Brain microvascular endothelial cell (primary cell): Measurements from ENCODE around the gene CTPS1.

Source experiments
- DNase-seq: peaks from one replicate; pipeline ENCODE4 v3.0.0-alpha.2; 2020
- H3K27ac ChIP-seq: fragments of 250-450 bp; sonication (Bioruptor Pico); 2 replicates; pipeline ENCODE4 v1.5.1; 2020; ENCODE audit warnings: mild to moderate bottlenecking, moderate library complexity
- H3K27me3 ChIP-seq: fragments of 250-450 bp; sonication (Bioruptor Pico); replicated peaks from 2 replicates; pipeline ENCODE4 v1.5.1; 2020; ENCODE audit warnings: mild to moderate bottlenecking
- H3K36me3 ChIP-seq: fragments of 250-450 bp; sonication (Bioruptor Pico); replicated peaks from 2 replicates; pipeline ENCODE4 v1.5.1; 2020; ENCODE audit warnings: mild to moderate bottlenecking
- H3K4me3 ChIP-seq: 2 replicates; pipeline ENCODE4 v1.5.1; 2011; ENCODE audit warnings: low read depth, mild to moderate bottlenecking, control low read depth, low read length, moderate library complexity
- in situ Hi-C: cut with HindIII; loops from 2 replicates; pipeline ENCODE4 v1.10.0; 2017; ENCODE audit warnings: low sequenced_read_pairs, low pct_ligation_motif_present
- TF ChIP-seq, protein P1 (sequence below): IDR thresholded peaks from 2 replicates; pipeline ENCODE4 v1.5.1; 2011; ENCODE audit warnings: low read depth, mild to moderate bottlenecking, moderate library complexity, low read length, control low read depth, inconsistent platforms; ENCODE audit errors: missing control alignments

CTPS1 gene

DNA sequence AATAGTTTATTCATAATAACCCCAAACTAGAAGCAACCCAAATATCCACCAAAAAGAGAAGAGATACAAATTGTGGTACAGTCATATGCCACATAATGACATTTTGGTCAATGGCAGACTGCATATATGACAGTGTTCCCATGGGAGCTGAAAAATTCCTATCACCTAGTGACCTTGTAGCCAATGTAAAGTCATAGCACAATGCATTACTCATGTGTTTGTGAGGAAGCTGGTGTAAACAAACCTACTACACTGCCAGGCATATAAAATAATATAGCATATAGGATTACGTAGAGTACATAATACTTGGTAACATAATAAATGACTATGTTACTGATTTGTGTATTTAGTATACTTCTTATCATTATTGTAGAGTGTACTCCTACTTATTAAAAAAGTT, 71.5 kb downstream of the CTPS1 start:
- no peak overlapping the region for H3K4me3 ChIP-seq
- H3K27me3 ChIP-seq: no peaks in the 10 kb centered on the region
- H3K36me3 ChIP-seq: peaks cover 2% of the 10 kb centered on the region
- in situ Hi-C loops: no loop called here
- TF ChIP-seq, protein P1, sequence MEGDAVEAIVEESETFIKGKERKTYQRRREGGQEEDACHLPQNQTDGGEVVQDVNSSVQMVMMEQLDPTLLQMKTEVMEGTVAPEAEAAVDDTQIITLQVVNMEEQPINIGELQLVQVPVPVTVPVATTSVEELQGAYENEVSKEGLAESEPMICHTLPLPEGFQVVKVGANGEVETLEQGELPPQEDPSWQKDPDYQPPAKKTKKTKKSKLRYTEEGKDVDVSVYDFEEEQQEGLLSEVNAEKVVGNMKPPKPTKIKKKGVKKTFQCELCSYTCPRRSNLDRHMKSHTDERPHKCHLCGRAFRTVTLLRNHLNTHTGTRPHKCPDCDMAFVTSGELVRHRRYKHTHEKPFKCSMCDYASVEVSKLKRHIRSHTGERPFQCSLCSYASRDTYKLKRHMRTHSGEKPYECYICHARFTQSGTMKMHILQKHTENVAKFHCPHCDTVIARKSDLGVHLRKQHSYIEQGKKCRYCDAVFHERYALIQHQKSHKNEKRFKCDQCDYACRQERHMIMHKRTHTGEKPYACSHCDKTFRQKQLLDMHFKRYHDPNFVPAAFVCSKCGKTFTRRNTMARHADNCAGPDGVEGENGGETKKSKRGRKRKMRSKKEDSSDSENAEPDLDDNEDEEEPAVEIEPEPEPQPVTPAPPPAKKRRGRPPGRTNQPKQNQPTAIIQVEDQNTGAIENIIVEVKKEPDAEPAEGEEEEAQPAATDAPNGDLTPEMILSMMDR: no peak
- no peak for DNase-seq
- H3K27ac ChIP-seq: no peak overlapping the region

DNA sequence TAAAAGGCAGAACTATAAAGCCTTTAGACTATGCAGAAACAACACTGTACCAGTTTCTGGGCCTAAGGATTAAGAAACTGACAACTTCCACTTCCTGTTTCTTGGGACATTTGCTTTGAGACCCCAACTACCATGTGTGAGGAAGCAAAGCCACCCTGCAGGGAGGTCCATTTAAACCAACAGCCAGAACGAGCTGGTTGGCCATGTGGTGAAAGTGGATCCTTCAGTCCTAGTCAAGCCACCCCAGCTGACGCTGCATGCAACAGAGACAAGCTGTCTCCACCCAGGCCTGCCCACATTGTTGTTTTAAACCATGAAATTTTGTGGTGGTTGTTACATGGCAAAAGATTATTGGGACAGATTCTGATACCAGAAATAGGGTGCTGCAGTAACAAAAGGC, 73.8 kb downstream of the CTPS1 start:
- Histone ChIP-seq H3K27ac (no peak overlapping the region), H3K4me3 (no peak overlapping the region), H3K27me3 (no peaks in the 10 kb centered on the region), H3K36me3 (peaks cover under 1% of the 10 kb centered on the region)
- TF ChIP-seq, protein P1: no peak
- no peak for DNase-seq
- in situ Hi-C loops: no loop called here

DNA sequence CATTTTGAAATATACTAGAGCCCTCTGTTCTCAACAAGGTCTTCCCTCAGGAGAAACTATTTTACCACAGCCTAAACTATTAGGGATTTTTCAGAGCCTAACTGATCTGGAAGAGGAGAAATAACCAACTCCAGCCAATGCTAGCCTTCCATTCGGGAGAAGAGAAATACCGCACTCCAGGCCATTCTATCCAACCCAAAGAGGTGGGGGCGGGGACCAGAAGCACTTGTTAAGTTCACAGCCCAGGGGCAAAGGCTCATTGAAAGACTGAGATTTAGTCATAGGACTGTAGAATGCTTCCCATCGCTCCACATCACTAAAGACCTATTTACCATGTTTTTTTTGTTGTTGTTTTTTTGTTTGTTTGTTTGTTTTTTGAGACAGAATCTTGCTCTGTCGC, 77.4 kb downstream of the CTPS1 start:
- no peak overlapping the region for H3K27ac ChIP-seq
- no peak overlapping the region for H3K4me3 ChIP-seq
- no peaks in the 10 kb centered on the region for H3K36me3 ChIP-seq
- TF ChIP-seq, protein P1: no peak
- no peaks in the 10 kb centered on the region for H3K27me3 ChIP-seq
- no peak for DNase-seq
- in situ Hi-C loops: no loop called here
